AG08395 (cell line): ENCODE data around the gene KDM5A.
"Not testable (repeated sequence)": the region's sequence is repeated elsewhere in the genome, so short reads cannot be mapped to it uniquely, and the experiment has no call there.

Experiments
- DNase-seq: peaks from one replicate; pipeline ENCODE4 v3.0.0; 2012; ENCODE audit warnings: mixed read lengths, low spot score

KDM5A gene

GRCh38 chr12:332581-333205, 56.4 kb downstream of the KDM5A start:
- DNase-seq: no peak

GRCh38 chr12:331287-331686, 57.8 kb downstream of the KDM5A start:
- no peak for DNase-seq

- peak; percentile 5 for DNase-seq
These were observed 63.2 kb downstream of the KDM5A start for GRCh38 chr12:325906-326305.

GRCh38 chr12:323507-323906, 65.6 kb downstream of the KDM5A start:
- DNase-seq: no peak

GRCh38 chr12:321606-322326, 67.4 kb downstream of the KDM5A start:
- no peak for DNase-seq

- DNase-seq: peak; percentile 11
These were observed 70.2 kb downstream of the KDM5A start for GRCh38 chr12:318759-319515.

GRCh38 chr12:308511-308910, 80.6 kb downstream of the KDM5A start:
- DNase-seq: no peak

GRCh38 chr12:307406-307805, 81.7 kb downstream of the KDM5A start:
- DNase-seq: no peak

GRCh38 chr12:304805-305204, 84.3 kb downstream of the KDM5A start:
- DNase-seq: no peak

GRCh38 chr12:302766-303165, 86.4 kb downstream of the KDM5A start:
- not testable (repeated sequence) for DNase-seq

GRCh38 chr12:300166-300565, 89.0 kb downstream of the KDM5A start:
- DNase-seq: not testable (repeated sequence)

GRCh38 chr12:299511-299910, 89.6 kb downstream of the KDM5A start:
- DNase-seq: not testable (repeated sequence)

GRCh38 chr12:298059-298458, 91.1 kb downstream of the KDM5A start:
- not testable (repeated sequence) for DNase-seq

GRCh38 chr12:295132-295531, 94.0 kb downstream of the KDM5A start:
- no peak for DNase-seq

GRCh38 chr12:293199-293598, 95.9 kb downstream of the KDM5A start:
- DNase-seq: no peak

- peak; percentile 10 for DNase-seq
These were observed 96.9 kb downstream of the KDM5A start for GRCh38 chr12:292186-292585.

GRCh38 chr12:291153-291723, 97.9 kb downstream of the KDM5A start:
- no peak for DNase-seq

- DNase-seq: peak; percentile 60
These were observed 100.4 kb downstream of the KDM5A start for GRCh38 chr12:288687-289086.

- DNase-seq: no peak
These were observed 102.4 kb downstream of the KDM5A start for GRCh38 chr12:286531-287300.

- DNase-seq: no peak
These were observed 111.1 kb downstream of the KDM5A start for GRCh38 chr12:278046-278445.

- no peak for DNase-seq
These were observed 113.3 kb downstream of the KDM5A start for GRCh38 chr12:275812-276211.

- DNase-seq: no peak
These were observed 115.7 kb downstream of the KDM5A start for GRCh38 chr12:273382-273781.
